ENCODE measurements around the gene WDR45.

DNA sequence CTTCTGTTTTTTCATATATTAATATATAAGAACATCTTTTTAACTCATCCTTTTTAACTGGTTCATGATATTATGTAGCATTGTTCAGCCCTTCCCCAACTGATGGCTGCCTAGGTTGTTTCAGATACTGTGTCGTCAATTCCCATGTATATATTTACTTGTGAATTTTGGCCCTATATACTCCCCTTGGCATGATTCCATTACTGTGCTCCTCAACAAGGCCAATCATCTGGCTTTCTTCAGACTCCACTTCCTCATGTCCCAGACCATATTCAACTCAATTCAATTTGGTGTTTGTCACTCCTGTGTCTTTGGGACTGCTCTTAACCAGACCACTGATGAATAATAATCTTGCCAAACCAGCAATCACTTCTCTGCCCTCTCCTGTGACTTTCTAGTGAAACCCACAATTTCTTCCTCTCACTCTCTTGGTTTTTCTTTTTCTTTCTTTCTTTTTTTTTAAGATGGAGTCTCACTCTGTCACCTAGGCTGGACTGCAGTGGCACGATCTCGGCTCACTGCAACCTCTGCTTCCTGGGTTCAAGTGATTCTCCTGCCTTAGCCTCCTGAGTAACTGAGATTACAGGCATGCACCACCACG lies 2.7 kb upstream of the WDR45 start:
- TF ChIP-seq ZNF561 (tag by site-specific recombination; IDR thresholded peaks at IDR 0.05; ENCODE audit: borderline replicate concordance): no peak
- TF ChIP-seq CTCF (tag by site-specific recombination; IDR thresholded peaks at IDR 0.05): no peak
- TF ChIP-seq ZNF146 (tag by site-specific recombination; IDR thresholded peaks at IDR 0.05): no peak
- TF ChIP-seq TRIM28 (IDR thresholded peaks at IDR 0.05; ENCODE audit: borderline replicate concordance, low read length): no peak
- no peak for TF ChIP-seq ZNF302 (tag by site-specific recombination; IDR thresholded peaks at IDR 0.05; ENCODE audit: low read depth)

Measured in HEK293 (cell line).